NB4 (cell line): ENCODE measurements around the gene CNN2.

ENCODE experiments used
- DNase-seq: peaks from one replicate; pipeline ENCODE4 v3.0.0; 2010; ENCODE audit warnings: low read depth
- H3K4me3 ChIP-seq: one replicate; pipeline ENCODE4 v1.5.1; 2011; ENCODE audit warnings: mild to moderate bottlenecking, low read depth, low read length, moderate library complexity
- CTCF ChIP-seq: IDR thresholded peaks from one replicate; pipeline ENCODE4 v1.5.1; 2012; ENCODE audit warnings: low read depth, low read length
- MAX ChIP-seq: IDR thresholded peaks from 2 replicates; pipeline ENCODE4 v1.6.1; 2011; ENCODE audit warnings: low read depth, low read length
- MYC ChIP-seq: IDR thresholded peaks from 2 replicates; pipeline ENCODE4 v1.6.1; 2011; ENCODE audit warnings: low read depth, low read length
- POLR2A ChIP-seq: IDR thresholded peaks from 2 replicates; pipeline ENCODE4 v1.6.1; 2011; ENCODE audit warnings: mild to moderate bottlenecking; ENCODE audit not compliant: insufficient read length; ENCODE audit errors: extremely low read depth

Gene CNN2

GRCh38 chr19:1025960-1026782 lies at the start of gene CNN2:
CNN2 (plus strand) TSS chr19:1026608; CDS start chr19:1026662, 54 bp downstream.
- H3K4me3 ChIP-seq, result peak within 1 kb of the TSS; percentile 68
- DNase-seq, result peak; percentile 73
- no peak for TF ChIP-seq MAX
- peak; percentile 11 for TF ChIP-seq POLR2A

GRCh38 chr19:977058-977464 lies 49.3 kb upstream of the CNN2 start:
- no peak for TF ChIP-seq MYC
- no peak for TF ChIP-seq POLR2A
- no peak for TF ChIP-seq MAX
- TF ChIP-seq CTCF, result no peak
- no peak for DNase-seq
- no peak overlapping the region for H3K4me3 ChIP-seq

GRCh38 chr19:979318-979741 lies 47.1 kb upstream of the CNN2 start:
- TF ChIP-seq MAX, result no peak
- TF ChIP-seq POLR2A, result no peak
- no peak for TF ChIP-seq MYC
- no peak for TF ChIP-seq CTCF
- no peak overlapping the region for H3K4me3 ChIP-seq
- no peak for DNase-seq

GRCh38 chr19:980133-980998 lies 46.0 kb upstream of the CNN2 start:
- peak; percentile 35 for DNase-seq
- TF ChIP-seq MYC (no peak), POLR2A (no peak), MAX (no peak), CTCF (no peak)
- H3K4me3 ChIP-seq, result no peak overlapping the region

GRCh38 chr19:982567-983170 lies 43.7 kb upstream of the CNN2 start:
- no peak overlapping the region for H3K4me3 ChIP-seq
- peak; percentile 71 for DNase-seq
- TF ChIP-seq POLR2A (no peak), MAX (0 out of 2 replicates have a peak, but pooled peaks have one; percentile 26), CTCF (peak; percentile 37), MYC (no peak; the same call in 1 of the 2 replicates)
